Coronary artery (tissue), 2 donors: ENCODE results near the gene HCFC1.
A peak's percentile ranks its signal among the peaks of the same experiment; 100 is the strongest.

Source experiments
- DNase-seq: peaks from one replicate; pipeline ENCODE4 v3.0.0-alpha.2; 2017; ENCODE audit warnings: low spot score
- H3K27ac ChIP-seq, 2 donors: fragments of 200-600 bp; sonication (generic); one replicate each; pipeline ENCODE4 v1.5.1; 2016 to 2019
- H3K4me3 ChIP-seq: fragments of 200-600 bp; sonication (generic); 2 replicates; pipeline ENCODE4 v1.5.1; 2016; ENCODE audit warnings: mild to moderate bottlenecking, moderate library complexity
- CTCF ChIP-seq: fragments of 200-600 bp; sonication (generic); IDR thresholded peaks from one replicate; pipeline ENCODE4 v1.5.1; 2019; ENCODE audit warnings: antibody characterized with exemption

Gene HCFC1

GRCh38 chrX:153901753-153902140, 69.9 kb downstream of the HCFC1 start:
- no peak overlapping the region for H3K27ac ChIP-seq
- no peak overlapping the region for H3K4me3 ChIP-seq
- DNase-seq: no peak
- no peak for TF ChIP-seq CTCF

- TF ChIP-seq CTCF: no peak
- no peak for DNase-seq
- Histone ChIP-seq H3K4me3 (no peak overlapping the region), H3K27ac (peak overlapping the region in 1 of 2 donors; percentile 45)
These were observed 70.5 kb downstream of the HCFC1 start for GRCh38 chrX:153900831-153901752.

- no peak overlapping the region for H3K27ac ChIP-seq
- DNase-seq: no peak
- no peak for TF ChIP-seq CTCF
- no peak overlapping the region for H3K4me3 ChIP-seq
These were observed 73.7 kb downstream of the HCFC1 start for GRCh38 chrX:153897899-153898298.
